Right ventricle myocardium superior (tissue), 1 donor: Measurements from ENCODE around the gene BATF. TPM values are rescaled to one million over a fixed set of nuclear protein-coding genes. Genes with fewer than 3 reads are reported as not detected.

ENCODE experiments used
- ATAC-seq: fragments of 200-7000 bp; cut with Tn5 transposase; one replicate; pipeline ENCODE4 v1.9.1; 2020; ENCODE audit warnings: mild to moderate bottlenecking; ENCODE audit not compliant: poor library complexity
- DNase-seq: peaks from one replicate; pipeline ENCODE4 v3.0.0-alpha.2; 2020
- intact Hi-C: fragments of 100-400 bp; cut with DNase I; formaldehyde crosslinking; loops from one replicate; pipeline ENCODE4 v1.11.2; 2022
- total RNA-seq: library from RNA; stranded (reverse); fragmentation: NEBNext Ultra II Directional; extraction: Animal tissue kit (Norgen Biotek cat#: 25700); gene quantifications from one replicate; pipeline ENCODE4 v1.2.1, GENCODE V29; 2021
- donor health status: DM: no; HTN: yes; CAD: no; lungs with severe emphysema.

BATF gene
- total RNA-seq, 1 donor from 2014 or later, result 0.62 TPM

DNA sequence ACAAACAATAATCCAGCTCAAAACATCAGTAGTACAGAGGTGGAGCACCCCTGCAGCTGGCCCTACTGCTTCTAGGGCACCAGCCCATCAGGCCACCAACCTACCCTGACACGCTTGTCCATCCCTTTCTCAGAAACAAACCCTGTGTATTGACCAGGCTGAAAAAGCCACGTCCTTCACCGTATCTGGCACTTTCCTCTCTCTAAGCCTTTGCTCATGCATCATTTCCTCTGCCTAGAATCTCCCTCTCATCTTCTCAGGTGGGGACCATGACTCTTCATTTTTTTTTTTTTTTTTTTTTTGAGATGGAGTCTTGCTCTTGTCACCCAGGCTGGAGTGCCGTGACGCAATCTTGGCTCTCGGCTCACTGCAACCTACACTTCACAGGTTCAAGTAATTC lies 30.9 kb downstream of the BATF start:
- DNase-seq (no peak), ATAC-seq (no peak)
- intact Hi-C loops, result no loop called here

DNA sequence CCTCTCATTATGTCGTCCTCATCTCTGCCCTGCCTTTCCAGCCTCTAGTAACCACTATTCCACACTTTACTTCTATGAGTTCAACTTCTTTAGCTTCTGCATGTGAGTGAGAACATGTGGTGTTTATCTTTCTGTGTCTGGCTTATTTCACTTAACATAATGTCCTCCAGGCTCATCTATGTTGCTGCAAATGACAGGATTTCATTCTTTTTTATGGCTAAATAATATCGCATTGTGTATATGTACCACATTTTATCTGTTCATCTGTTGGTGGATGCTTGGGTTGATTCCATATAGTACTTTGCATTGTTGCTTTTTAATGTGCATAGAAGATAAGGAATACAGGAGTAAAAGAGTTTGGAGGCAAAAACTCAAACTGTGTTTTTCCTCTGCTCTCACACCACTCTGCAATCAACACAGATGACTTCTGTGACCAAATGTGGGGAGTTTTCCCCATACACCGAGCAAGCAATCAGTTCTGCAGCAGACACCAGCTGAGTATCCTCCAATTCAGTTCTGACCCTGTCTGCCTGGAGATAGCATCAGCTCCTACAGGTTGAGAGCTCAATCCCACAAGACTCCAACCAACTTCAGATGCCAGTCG lies 31.6 kb downstream of the BATF start:
- ATAC-seq, result no peak
- intact Hi-C loops, result no loop called here

DNA sequence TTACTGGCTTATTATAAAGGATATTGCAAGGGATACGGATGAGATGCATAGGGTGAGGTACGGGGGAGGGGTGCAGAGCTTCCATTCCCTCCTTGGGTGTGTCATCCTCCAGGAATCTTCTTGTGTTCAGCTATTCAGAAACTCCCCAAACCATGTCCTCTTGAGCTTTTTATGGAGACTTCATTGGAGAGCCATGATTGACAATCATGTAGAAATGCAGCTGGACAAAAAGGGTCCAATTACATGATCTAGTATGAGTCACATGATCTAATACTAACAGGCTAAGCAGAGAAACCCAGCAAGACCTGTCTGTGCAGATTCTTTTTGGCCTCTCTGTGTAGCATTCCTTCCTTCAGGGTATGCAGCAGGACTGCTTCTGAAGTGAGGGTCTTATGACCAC lies 32.2 kb downstream of the BATF start:
- DNase-seq, result no peak
- no peak for ATAC-seq
- intact Hi-C loops, result no loop called here

More for the DNA sequence above, 31.6 kb downstream of the BATF start:
- DNase-seq, result no peak

DNA sequence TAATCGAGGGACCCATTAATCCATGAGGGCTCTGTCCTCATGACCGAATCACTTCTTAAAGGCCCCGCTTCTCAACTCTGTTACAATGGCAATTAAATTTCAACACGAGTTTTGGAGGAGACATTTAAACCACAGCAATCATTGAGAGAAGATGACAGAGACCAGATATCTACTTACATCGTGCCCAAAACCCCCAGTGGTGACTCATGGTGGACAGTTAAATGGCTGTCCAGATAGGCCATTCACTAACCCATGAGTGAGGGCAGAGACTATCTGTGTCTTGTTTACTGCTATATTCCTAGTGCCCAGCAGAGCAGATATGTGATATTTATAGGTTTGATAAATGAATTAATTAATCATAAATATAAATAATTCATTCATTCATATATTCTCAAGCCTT lies 36.2 kb downstream of the BATF start:
- ATAC-seq (no peak), DNase-seq (no peak)
- intact Hi-C loops, result no loop called here

DNA sequence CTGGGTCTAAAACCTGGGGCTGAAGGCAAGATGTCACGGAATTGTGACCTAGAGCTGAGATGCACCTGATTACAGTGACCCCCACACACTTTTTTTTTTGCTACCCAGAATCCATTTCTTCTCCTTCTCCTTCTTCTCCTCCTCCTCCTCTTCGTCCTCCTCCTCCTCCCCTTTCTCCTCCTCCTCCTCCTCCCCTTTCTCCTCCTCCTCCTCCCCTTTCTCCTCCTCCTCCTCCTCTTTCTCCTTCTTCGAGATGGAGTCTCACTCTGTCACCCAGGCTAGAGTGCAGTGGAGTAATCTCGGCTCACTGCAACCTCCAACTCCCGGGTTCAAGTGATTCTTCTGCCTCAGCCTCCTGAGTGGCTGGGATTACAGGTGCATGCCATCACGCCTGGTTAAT lies 36.8 kb downstream of the BATF start:
- no peak for DNase-seq
- no peak for ATAC-seq
- intact Hi-C loops, result no loop called here

DNA sequence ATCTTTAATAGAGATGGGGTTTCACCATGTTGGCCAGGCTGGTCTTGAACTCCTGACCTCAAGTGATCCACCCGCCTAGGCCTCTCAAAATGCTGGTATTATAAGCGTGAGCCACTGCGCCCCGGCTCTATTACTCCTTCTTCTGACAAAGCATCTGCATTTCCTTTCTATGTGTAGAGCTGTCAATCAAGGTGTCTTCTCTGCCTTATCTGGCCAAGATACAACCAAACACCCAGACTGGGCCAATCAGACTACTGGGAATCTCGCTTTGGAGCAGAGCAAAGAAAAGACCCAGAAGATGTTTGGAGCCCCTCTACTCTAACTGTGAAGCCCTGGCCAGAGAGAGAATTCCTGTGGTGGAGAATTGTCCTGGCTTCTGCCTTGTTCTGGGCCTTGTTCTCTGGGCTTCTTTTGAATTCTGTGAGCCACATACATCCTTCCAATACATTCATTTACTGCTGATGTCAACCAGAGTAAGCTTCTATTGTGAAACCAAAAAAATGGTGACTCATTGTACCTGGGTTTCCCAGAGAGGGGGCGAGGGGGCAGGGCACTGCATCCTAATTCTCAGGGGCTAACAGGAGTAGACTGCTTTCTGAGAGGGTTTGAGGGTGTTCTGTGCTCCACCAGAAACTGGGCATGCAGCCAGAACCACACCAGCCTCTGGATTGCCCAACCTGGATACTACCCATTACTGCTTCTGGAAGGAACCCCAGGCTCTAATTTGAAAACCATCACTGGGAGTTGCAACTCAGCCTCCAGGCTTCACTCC lies 37.4 kb downstream of the BATF start:
- DNase-seq, result peak; percentile 50
- intact Hi-C loops, result no loop called here
- peak; percentile 10 for ATAC-seq

DNA sequence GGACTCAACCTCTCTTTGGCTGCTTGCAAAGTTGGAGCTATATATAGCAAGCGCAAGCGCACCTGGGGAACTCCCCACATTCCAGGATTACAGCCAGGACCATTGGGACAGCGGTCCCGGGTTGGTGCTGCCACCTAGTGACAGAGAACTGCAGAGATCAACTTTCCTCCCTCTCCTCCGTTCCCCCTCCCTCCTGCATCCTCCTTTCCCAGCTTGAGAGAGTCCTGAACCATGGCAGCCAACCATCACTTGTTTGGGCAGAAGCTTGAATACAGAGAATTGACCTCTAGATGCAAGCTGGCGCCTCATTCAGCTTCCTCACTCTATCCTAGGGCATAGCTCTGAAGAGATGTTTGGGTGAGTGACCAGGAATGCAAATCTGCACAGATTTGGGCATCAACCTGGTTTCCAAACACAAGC lies 38.8 kb downstream of the BATF start:
- DNase-seq, result peak; percentile 79
- intact Hi-C loops, result no loop called here
- ATAC-seq, result peak; percentile 90

DNA sequence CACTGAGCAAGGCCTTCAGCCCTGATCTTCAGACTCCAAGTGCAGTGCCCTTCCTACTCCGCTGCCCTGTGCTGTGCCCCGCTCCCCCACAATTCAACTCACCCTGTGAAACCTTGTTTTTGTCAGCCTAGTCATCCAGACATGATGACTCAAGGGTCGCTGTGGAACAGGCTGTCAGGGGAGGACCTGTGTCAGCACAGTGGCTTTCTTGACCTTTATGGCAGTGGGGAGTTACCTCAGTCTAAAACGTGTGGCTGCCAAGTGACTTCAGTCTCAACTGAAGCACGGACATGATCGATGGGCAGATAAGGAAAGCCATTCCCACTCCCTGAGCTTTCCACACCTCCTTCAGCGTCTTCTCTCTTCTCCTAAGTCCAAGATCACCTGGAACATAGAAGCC lies 39.8 kb downstream of the BATF start:
- ATAC-seq, result no peak
- intact Hi-C loops, result no loop called here
- no peak for DNase-seq

DNA sequence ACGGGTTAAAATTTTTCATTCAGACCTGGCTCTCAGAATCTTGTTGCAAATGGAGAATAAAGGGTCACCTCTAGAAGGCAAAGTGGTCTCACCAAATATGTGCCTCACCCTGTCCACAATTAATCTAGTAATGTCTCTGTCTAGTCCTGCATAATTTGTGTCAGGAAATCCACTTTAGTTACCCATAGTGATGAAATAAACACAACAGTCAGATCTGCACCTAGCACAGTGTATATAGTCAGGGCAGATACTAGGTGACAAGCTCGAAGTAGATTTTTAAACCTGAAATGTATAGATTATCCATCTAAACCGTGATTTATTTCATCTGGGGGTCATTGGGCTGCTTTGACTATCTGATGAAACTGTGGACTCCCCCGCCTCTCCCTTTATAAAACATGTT lies 40.2 kb downstream of the BATF start:
- ATAC-seq (no peak), DNase-seq (no peak)
- intact Hi-C loops, result no loop called here

DNA sequence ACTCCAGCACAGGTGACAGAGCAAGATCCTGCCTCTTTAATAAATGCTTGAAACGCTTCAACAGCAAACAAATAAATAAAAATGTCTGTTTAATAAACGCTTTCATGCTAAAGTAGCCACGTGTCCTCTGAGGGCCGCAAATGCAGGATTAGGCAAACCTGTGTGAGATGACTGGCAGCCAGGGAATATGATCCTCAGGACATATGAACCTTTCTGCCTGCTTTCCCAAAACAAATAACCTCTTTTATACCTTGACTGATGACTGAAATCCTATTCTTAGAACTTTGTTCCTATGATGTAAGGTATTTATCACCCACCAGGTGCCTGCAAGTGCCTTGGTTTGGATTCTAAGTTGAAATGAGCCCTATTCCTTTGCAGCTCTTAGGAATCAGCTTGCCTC lies 41.7 kb downstream of the BATF start:
- ATAC-seq (no peak), DNase-seq (no peak)
- intact Hi-C loops, result no loop called here

DNA sequence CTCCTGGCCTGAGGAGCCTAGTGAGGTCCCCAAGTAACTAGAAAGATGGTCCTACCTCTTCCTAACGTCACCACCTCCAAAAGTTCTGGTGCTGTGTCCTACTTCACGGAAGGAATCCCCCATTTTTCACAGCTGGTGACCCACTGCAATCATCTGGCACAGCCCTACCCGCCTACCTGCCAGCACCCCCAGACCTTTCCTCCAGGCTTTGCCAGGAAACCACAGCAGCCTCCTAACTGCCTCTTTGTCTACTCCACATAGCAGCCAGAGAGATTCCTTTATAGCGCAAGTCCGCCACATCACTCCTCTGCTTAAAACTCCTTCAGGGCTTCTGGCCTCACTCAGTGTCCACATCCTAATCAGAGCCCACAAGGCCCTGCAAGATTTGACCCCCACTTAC lies 42.8 kb downstream of the BATF start:
- no peak for ATAC-seq
- no peak for DNase-seq
- intact Hi-C loops, result no loop called here

DNA sequence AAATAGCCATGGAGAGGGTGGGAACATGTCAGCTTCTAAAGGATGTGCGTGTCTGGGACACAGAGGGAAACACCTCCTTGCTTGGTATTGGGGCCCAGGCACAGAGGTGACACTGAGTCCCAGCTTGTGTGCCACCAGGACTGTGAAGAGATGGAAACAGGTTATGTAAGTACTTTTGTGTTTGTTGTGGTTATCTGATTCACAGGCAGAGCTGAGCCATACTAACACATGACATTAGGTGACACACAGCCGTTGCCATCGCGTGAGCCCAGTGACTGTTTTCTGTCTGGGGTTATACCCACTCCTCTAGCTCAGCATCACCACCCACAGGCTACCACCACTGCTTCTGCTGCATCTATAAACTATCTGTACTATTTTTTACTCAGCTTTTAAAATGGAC lies 44.1 kb downstream of the BATF start:
- DNase-seq, result no peak
- intact Hi-C loops, result no loop called here
- peak; percentile 33 for ATAC-seq

DNA sequence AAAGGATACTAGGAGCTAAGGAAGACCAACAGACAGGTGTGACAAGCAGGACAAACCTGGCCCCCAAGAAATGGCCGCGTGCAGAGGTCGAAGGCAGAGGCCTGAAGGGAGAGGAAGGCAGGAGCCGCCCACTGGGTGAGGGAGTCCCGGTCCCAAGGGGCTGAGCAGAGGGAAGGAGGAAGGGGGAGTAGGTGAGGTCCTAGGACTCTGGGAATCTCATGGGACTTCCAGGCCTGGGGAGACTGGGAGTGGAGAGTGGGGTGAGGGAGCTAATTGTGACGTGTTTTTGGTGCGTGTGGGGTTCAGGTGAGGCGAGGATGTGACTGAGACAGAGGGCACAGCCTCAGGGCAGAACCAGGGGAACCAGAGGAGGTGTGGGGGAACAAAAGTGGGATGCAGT lies 44.5 kb downstream of the BATF start:
- ATAC-seq (no peak), DNase-seq (no peak)
- intact Hi-C loops, result no loop called here

DNA sequence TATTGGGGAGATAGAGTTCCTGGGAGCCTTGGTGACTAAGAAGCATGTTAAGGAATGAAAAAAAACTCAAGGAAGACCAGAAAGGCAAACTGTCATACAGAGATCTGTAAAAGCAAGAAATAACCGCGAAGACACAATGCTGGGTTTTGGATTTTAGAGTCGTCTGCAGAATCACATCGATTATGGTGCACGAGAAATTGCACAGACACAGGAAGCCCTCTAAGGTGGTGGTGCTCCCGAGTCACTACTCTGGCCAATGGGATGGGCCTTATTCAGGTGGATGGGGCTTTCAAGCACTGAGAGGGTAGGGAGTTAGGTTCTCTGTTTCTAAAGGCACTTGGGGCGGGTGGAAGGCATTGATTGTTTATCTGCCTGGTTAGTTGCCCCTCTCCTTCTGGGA lies 45.9 kb downstream of the BATF start:
- DNase-seq, result no peak
- ATAC-seq, result no peak
- intact Hi-C loops, result no loop called here

DNA sequence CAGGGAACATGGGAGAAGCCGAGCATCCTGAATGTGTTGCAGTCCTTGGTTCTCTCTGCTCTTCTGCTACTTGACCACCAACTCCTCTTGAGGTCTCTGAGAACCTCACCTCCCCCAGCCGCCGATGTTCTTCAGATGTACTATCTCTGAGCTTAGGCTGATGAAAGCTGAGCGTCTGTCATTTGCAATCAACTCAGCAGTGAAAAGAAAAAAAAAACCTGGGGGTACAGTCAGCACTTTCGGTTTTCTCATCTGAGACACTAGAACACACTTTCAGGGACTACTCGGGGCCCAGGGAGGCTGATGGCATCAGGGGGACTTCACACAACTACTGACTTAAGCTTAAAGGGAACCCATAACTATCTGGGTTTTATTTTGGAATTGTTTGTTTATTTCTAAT lies 46.5 kb downstream of the BATF start:
- no peak for DNase-seq
- no peak for ATAC-seq
- intact Hi-C loops, result no loop called here

DNA sequence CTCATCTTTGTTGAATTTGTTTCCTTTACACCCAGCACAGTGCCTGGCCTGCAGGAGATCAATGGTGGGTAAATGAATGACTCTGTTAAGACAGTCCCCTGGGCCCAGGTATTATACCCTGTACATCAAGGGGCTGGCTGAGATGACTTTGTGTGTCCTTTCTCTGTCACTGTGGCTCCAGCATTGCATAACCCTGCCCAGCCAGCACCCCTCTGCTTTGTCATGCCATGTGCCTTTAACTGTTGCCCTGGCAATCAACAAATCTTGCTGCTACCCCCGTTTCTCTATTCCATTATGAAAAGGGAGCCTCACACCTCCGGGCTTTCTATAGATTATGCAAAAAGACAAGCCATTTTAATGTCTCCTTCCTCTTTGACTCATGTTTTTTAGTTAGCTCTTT lies 48.5 kb downstream of the BATF start:
- intact Hi-C loops, result no loop called here
- ATAC-seq (no peak), DNase-seq (no peak)

DNA sequence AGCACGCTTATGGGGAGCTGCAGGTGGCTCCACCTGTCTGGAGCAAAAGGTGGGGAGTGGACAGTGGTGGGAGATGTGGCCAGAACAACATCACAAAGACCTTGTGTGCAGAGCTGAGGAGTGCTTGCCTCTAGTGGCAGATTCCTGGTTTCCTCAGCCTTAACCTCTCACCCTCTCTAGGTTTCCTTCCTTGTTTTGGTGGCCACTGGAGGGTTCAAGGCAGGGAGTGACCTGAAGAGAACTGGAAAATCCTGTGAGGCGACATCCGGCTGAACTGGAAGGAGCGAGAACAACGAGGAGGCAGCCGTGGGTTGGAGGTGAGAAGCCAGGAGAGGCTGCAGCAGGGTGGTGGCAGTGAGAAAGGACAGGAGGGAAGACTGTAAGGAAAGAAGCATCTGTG lies 49.8 kb downstream of the BATF start:
- intact Hi-C loops, result no loop called here
- no peak for DNase-seq
- ATAC-seq, result no peak

DNA sequence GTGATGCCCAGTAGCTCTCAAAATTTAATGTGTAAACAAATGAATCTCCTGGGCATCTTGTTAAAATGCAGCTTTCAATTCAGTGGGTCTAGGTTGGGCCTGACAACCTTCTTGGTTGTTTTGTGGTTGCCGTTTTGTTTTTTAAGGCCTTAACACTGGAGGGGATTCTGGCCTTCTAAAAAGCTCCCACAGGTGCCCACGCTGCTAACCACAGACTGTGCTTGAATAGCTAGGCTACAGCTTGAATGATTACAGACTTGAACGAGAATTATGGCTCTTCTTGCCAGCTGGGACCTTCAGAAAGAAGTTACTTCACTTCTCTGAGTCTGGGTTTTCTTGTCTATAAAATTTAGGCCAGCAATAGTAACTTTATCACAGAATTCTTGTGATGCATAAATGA lies 54.8 kb downstream of the BATF start:
- no peak for DNase-seq
- intact Hi-C loops, result loop anchor here (1.0 kb wide), 1 partner anchor 77 kb away; no protein-coding TSS in a partner anchor
- no peak for ATAC-seq

DNA sequence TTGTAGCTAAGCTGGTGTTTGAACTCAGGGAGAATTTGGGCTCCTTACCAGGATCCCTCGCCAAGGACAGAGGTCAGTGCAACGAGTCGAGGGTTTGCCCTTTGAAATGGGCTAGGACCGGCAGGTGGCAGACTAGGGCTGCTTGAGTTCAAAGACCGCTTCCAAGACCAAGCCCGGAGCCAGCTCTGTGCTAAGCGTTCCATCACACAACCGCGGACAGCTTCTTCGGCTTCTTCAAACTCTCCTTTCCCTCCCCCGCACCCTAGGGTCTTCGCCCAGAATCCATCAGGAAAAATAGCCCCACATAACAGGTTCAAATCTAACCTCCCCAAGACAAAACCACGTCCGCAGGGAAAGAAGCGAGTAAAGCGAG lies 55.4 kb downstream of the BATF start:
- DNase-seq (peak; percentile 93), ATAC-seq (peak; percentile 91)
- intact Hi-C loops, result loop anchor here (1.0 kb wide), 1 partner anchor 77 kb away; no protein-coding TSS in a partner anchor

DNA sequence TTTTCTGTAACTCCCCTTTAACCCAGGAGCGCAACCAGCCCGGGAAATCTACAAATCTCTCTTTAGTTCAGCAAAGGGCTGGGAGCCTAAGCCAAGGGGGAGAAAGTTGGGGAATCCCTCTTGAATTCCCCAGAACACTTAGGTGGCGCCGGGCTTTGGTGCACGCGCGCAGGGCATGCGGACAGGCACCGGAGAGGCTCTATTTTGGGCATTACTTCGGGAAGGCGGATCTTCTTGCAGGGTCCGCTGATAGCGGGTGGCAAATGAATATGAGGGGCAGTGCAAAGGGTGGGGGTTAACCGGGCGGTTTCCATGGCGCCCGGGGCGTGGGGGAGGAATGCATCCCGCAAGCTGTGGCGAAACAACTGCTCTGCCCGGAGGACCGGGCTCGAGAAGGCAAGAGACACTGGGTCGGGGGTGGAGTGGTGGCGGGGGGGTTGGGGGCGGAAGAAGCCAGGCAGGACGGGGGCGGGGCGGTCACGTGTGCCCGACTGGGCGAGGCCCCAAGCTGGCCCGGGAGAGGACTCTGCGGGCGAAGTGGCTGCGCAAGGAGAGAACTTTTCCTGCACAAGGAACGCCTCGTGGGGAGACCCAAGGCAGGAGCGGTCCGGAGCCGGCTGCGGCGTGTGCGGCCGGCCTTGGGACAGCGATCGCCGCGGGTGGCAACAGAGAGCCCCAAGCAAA lies 56.0 kb downstream of the BATF start, which contains the start of gene FLVCR2:
FLVCR2 (plus strand) TSS at position 519 of the 684 bp plus-strand sequence. CDS start 353 bp downstream, outside the sequence.
- intact Hi-C loops, result no loop called here
- peak; percentile 88 for ATAC-seq

More for the DNA sequence above, 56.0 kb downstream of the BATF start, which contains the start of gene FLVCR2:
- DNase-seq, result peak; percentile 91
